Prostate gland (tissue), 2 donors: Measurements from ENCODE around the gene CARD9.

Experiments
- CTCF ChIP-seq, 4 experiments: fragments of 200-600 bp in 2 of 4; fragments of 450-650 bp in 2 of 4; sonication (generic) in 2 of 4; IDR thresholded peaks; 1 replicate in 3 of 4; 2 replicates in 1 of 4; pipeline ENCODE4 v1.5.1; 2016 to 2019; ENCODE audit warnings: antibody characterized with exemption in 4 of 4, mild to moderate bottlenecking in 2 of 4, moderate library complexity in 2 of 4
- POLR2AphosphoS5 ChIP-seq: sonication (generic); formaldehyde crosslinking; IDR thresholded peaks from one replicate; pipeline ENCODE4 v1.6.1; 2017; ENCODE audit warnings: antibody characterized with exemption

DNA sequence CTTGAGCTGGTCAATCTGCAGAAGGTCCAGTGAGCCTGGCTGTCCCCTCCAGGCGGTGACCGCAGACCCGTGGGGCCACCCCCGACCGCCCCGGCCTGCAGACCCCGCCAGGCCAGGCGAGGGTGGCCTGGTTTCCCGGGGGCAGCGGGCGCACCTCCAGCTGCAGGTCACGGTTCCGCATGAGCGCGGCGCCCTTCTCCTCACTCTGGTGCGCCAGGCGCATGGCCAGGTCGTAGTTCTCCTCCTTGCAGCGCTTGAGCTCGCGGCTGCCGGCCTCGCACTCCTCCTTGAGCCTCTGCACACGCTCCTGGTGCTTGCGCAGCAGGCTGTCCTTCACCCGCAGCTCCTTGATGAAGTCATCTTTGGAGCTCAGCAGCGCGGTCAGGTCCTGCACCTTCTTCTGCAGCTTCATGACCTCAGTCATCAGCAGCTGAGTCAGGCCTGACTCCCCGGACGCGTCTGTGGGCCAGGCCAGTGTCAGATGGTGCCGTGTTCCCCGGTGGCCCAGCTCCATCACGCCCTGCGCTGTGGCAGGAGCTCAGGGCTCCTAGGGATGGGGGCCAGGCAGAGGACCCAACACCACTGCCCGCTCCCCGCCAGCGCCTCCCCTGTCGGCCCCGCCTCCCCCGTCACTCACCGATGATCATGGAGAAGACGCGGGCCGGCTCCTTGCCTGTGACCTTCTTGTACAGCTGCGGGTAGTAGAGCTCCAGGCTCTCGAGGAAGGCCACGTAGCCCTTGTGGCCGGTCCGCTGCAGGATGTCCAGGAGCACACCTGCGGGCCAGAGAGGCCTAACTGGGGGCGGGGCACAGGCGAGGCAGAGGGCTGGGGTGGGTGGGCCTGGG lies 2.6 kb downstream of the CARD9 start:
- TF ChIP-seq CTCF (IDR thresholded peaks at IDR 0.05) (no peak), POLR2AphosphoS5 (no peak)
